ENCODE measurements around the gene TXNRD2.

DNA sequence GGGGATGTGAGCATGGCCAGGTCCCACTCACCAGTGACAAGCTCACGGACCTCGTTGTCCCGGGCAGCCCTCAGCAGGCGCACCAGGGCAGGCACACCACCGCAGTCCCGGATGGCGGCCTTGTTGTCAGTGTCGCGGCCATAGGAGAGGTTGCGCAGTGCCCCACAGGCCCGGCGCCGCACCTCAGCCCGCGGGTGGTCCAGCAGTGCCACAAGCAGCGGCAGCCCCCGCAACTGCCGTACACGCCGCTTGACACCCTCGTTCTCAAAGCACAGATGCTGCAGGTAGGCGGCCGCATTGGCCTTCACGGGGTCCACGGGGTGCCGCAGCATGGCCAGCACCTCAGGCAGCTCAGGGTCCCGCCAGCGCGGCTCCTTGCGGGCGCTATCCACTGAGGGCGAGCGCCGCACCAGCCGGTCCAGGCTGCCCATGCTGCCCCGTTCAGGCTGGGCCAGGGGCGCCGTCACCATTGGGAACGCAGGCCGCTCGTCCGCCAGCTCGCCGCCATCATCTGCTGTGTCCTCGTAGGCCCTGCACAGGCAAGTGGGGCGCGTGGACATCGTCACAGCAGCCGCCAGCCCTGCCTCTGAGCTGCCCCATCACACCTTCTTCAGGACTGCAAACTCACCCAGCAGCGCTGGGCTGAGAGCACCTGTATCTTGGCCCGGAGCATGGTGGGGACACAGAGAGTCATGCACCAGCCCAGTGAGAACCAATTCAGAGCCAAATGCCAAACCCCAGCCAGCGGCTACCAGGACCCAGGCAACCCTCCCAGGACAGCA, 38.3 kb upstream of the TXNRD2 start:
- TF ChIP-seq POLR2AphosphoS5 (IDR thresholded peaks at IDR 0.05; ENCODE audit: low read depth, low read length) = no peak
- no peak for TF ChIP-seq POLR2A (IDR thresholded peaks at IDR 0.05; ENCODE audit: low read depth, low read length)
- no peak for TF ChIP-seq TAF1 (IDR thresholded peaks at IDR 0.05; ENCODE audit: borderline replicate concordance, low read depth, low read length)
